Activated naive CD8-positive, alpha-beta T cell treated with anti-CD3 and anti-CD28 coated beads for 36 hours (primary cell): ENCODE results near the gene SLC19A1. TPM values are rescaled to one million over a fixed set of nuclear protein-coding genes. Genes with fewer than 3 reads are reported as not detected.
"Not testable (repeated sequence)": the region's sequence is repeated elsewhere in the genome, so short reads cannot be mapped to it uniquely, and the experiment has no call there.

Source experiments
- DNase-seq: peaks from one replicate; pipeline ENCODE4 v3.0.0; 2021
- H3K27ac Mint-ChIP-seq: one replicate; pipeline ENCODE4 v1.8.0; 2022; ENCODE audit warnings: mild to moderate bottlenecking, moderate library complexity, mixed read lengths
- H3K27me3 Mint-ChIP-seq: one replicate; pipeline ENCODE4 v1.8.0; 2022; ENCODE audit warnings: mild to moderate bottlenecking, mixed read lengths
- H3K36me3 Mint-ChIP-seq: one replicate; pipeline ENCODE4 v1.8.0; 2021; ENCODE audit warnings: mild to moderate bottlenecking, mixed read lengths
- H3K4me1 Mint-ChIP-seq: one replicate; pipeline ENCODE4 v1.8.0; 2021; ENCODE audit warnings: mixed read lengths
- H3K4me3 Mint-ChIP-seq: one replicate; pipeline ENCODE4 v1.8.0; 2022; ENCODE audit warnings: mild to moderate bottlenecking, moderate library complexity, mixed read lengths
- H3K9me3 Mint-ChIP-seq: one replicate; pipeline ENCODE4 v1.8.0; 2022; ENCODE audit warnings: mixed read lengths
- total RNA-seq, 2 experiments: library from RNA; stranded (reverse); gene quantifications; one replicate each; pipeline ENCODE4 v1.2.3, GENCODE V29; 2021

Gene SLC19A1
- total RNA-seq, 2 experiments from 2014 or later, result 63.2 to 64.0 TPM

- H3K9me3 Mint-ChIP-seq, result peaks cover 1% of the 10 kb centered on the region
- no peak overlapping the region for H3K4me3 Mint-ChIP-seq
- DNase-seq, result no peak
- no peaks in the 10 kb centered on the region for H3K4me1 Mint-ChIP-seq
- no peak overlapping the region for H3K27ac Mint-ChIP-seq
- H3K36me3 Mint-ChIP-seq, result peaks cover 1% of the 10 kb centered on the region
- no peaks in the 10 kb centered on the region for H3K27me3 Mint-ChIP-seq
Observed at GRCh38 chr21:45507523-45507875, 34.7 kb downstream of the SLC19A1 start.

- Mint-ChIP-seq H3K27me3 (no peaks in the 10 kb centered on the region), H3K4me3 (no peak overlapping the region), H3K9me3 (peaks cover 1% of the 10 kb centered on the region), H3K4me1 (no peaks in the 10 kb centered on the region), H3K36me3 (peaks cover 1% of the 10 kb centered on the region), H3K27ac (no peak overlapping the region)
- no peak for DNase-seq
Observed at GRCh38 chr21:45506836-45507522, 35.3 kb downstream of the SLC19A1 start.

- Mint-ChIP-seq H3K4me1 (no peaks in the 10 kb centered on the region), H3K36me3 (peaks cover 1% of the 10 kb centered on the region), H3K27ac (no peak overlapping the region), H3K9me3 (peaks cover 1% of the 10 kb centered on the region), H3K4me3 (no peak overlapping the region), H3K27me3 (no peaks in the 10 kb centered on the region)
- no peak for DNase-seq
Observed at GRCh38 chr21:45506241-45506817, 35.9 kb downstream of the SLC19A1 start.

GRCh38 chr21:45505416-45506021 is 36.7 kb downstream of the SLC19A1 start:
- peaks cover 1% of the 10 kb centered on the region for H3K9me3 Mint-ChIP-seq
- peaks cover 1% of the 10 kb centered on the region for H3K36me3 Mint-ChIP-seq
- H3K27ac Mint-ChIP-seq, result no peak overlapping the region
- no peak overlapping the region for H3K4me3 Mint-ChIP-seq
- DNase-seq, result no peak
- H3K4me1 Mint-ChIP-seq, result no peaks in the 10 kb centered on the region
- no peaks in the 10 kb centered on the region for H3K27me3 Mint-ChIP-seq

- H3K27ac Mint-ChIP-seq, result no peak overlapping the region
- H3K9me3 Mint-ChIP-seq, result peaks cover 1% of the 10 kb centered on the region
- no peak overlapping the region for H3K4me3 Mint-ChIP-seq
- DNase-seq, result no peak
- H3K36me3 Mint-ChIP-seq, result peaks cover 1% of the 10 kb centered on the region
- no peaks in the 10 kb centered on the region for H3K4me1 Mint-ChIP-seq
- H3K27me3 Mint-ChIP-seq, result no peaks in the 10 kb centered on the region
Observed at GRCh38 chr21:45504516-45505415, 37.5 kb downstream of the SLC19A1 start.

- no peak overlapping the region for H3K4me3 Mint-ChIP-seq
- H3K27ac Mint-ChIP-seq, result no peak overlapping the region
- no peak for DNase-seq
Observed at GRCh38 chr21:45504021-45504515, 38.2 kb downstream of the SLC19A1 start.

GRCh38 chr21:45503226-45503625 is 39.0 kb downstream of the SLC19A1 start:
- H3K36me3 Mint-ChIP-seq, DNase-seq, H3K27me3 Mint-ChIP-seq, H3K9me3 Mint-ChIP-seq, H3K4me3 Mint-ChIP-seq, H3K4me1 Mint-ChIP-seq, H3K27ac Mint-ChIP-seq: not testable (repeated sequence)

More at GRCh38 chr21:45504021-45504515, 38.2 kb downstream of the SLC19A1 start:
- H3K4me1 Mint-ChIP-seq, result no peaks in the 10 kb centered on the region
- peaks cover 1% of the 10 kb centered on the region for H3K36me3 Mint-ChIP-seq
- H3K9me3 Mint-ChIP-seq, result peaks cover 1% of the 10 kb centered on the region
- no peaks in the 10 kb centered on the region for H3K27me3 Mint-ChIP-seq

- Mint-ChIP-seq H3K36me3 (no peaks in the 10 kb centered on the region), H3K9me3 (peaks cover 1% of the 10 kb centered on the region), H3K4me3 (no peak overlapping the region), H3K27me3 (no peaks in the 10 kb centered on the region), H3K27ac (no peak overlapping the region), H3K4me1 (no peaks in the 10 kb centered on the region)
- DNase-seq, result no peak
Observed at GRCh38 chr21:45502600-45502999, 39.6 kb downstream of the SLC19A1 start.

GRCh38 chr21:45502006-45502345 is 40.3 kb downstream of the SLC19A1 start:
- Mint-ChIP-seq H3K27me3 (no peaks in the 10 kb centered on the region), H3K4me3 (no peak overlapping the region), H3K4me1 (no peaks in the 10 kb centered on the region), H3K36me3 (no peaks in the 10 kb centered on the region), H3K9me3 (peaks cover 1% of the 10 kb centered on the region), H3K27ac (no peak overlapping the region)
- no peak for DNase-seq

- not testable (repeated sequence) for DNase-seq, H3K27ac Mint-ChIP-seq, H3K4me1 Mint-ChIP-seq, H3K27me3 Mint-ChIP-seq, H3K36me3 Mint-ChIP-seq, H3K4me3 Mint-ChIP-seq, H3K9me3 Mint-ChIP-seq
Observed at GRCh38 chr21:45501081-45502005, 40.9 kb downstream of the SLC19A1 start.

- Mint-ChIP-seq H3K9me3 (peaks cover 1% of the 10 kb centered on the region), H3K4me1 (no peaks in the 10 kb centered on the region), H3K36me3 (no peaks in the 10 kb centered on the region), H3K27me3 (no peaks in the 10 kb centered on the region), H3K4me3 (no peak overlapping the region), H3K27ac (no peak overlapping the region)
- DNase-seq, result no peak
Observed at GRCh38 chr21:45499970-45500577, 42.2 kb downstream of the SLC19A1 start.

- Mint-ChIP-seq H3K4me3 (no peak overlapping the region), H3K9me3 (peaks cover 1% of the 10 kb centered on the region), H3K27me3 (no peaks in the 10 kb centered on the region), H3K27ac (no peak overlapping the region), H3K36me3 (no peaks in the 10 kb centered on the region), H3K4me1 (no peaks in the 10 kb centered on the region)
- DNase-seq, result no peak
Observed at GRCh38 chr21:45499201-45499750, 43.0 kb downstream of the SLC19A1 start.

GRCh38 chr21:45498646-45499000 is 43.6 kb downstream of the SLC19A1 start:
- DNase-seq, result no peak
- H3K36me3 Mint-ChIP-seq, result no peaks in the 10 kb centered on the region
- H3K9me3 Mint-ChIP-seq, result peaks cover 1% of the 10 kb centered on the region
- H3K4me3 Mint-ChIP-seq, result no peak overlapping the region
- H3K27ac Mint-ChIP-seq, result no peak overlapping the region
- H3K27me3 Mint-ChIP-seq, result no peaks in the 10 kb centered on the region
- no peaks in the 10 kb centered on the region for H3K4me1 Mint-ChIP-seq
